NCI-H1105 treated with DMSO at 0.1 percent for 48 hours (cell line): ENCODE data around the gene LRP2BP.
"Not testable (repeated sequence)": the region's sequence is repeated elsewhere in the genome, so short reads cannot be mapped to it uniquely, and the experiment has no call there.

ENCODE experiments used
- DNase-seq: peaks from one replicate; lab custom pipeline; 2025; lab: John Stamatoyannopoulos, UW

The LRP2BP gene

DNA sequence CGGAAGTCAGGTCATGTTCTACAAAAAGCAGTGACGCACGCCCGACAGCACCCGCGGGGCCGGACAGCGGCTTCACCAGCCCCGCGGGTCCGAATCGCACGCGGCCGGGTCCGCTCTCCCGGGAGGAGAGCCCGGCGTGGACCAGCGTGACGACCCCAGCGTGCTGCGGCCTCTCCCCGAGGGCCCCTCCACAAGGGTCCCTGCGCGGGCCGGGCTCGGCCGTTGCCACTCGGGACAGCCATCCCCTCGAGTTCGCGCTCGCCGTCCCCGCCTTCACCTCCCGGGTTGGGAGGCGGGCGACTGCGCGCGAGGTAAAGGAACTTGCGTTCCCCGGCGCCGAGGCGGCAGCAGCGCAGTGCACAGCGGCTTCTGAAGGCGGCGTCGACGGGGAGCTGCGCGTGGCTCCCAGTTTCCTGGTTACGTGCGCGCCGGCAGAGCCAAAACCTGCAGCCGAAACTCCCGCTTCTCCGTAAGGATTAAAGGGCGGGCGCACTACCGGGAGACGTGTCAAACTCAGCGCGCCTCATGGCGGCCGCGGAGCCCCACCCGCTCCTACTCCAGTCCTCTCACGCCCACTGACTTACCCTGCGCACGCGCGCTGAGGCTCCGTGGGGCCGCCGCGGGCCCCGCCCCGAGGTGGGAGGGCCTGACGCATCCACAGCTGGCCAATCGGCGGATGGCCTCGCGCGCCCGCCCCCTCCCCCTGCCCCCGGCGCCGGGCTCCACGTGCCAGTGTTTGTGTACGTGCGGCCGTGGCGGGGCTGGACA, 416 bp upstream of the LRP2BP start:
- DNase-seq: peak; percentile 86

DNA sequence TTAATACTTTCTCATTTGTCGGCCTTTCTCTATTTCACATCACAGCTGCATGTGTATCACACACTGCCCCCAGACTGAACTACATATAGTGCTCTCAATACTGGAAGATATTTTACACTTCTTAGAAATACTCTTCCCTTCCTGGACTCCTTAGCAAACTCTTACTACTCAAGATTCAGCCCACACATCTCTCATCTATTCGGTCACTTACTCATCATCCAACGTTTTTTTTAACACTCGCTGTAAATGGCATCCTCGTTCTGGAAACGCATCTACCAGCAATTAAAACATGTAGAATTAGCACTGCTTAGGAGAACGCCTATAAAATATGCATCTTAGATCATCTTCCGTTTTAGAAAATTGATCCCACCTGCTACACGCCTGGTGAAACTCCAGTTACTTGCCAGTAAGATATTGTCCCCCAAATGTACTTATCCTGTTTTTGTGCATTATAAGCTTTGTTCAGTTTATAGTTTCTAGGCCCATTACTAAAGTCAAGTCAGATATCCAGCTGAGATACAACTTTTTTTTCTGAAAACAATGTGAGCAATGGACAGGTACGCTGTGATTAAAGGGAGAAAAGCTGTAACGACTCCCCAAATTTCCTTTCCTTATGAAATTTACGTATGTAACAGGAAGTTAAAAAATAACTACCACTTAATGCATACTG, 1.0 kb downstream of the LRP2BP start:
- DNase-seq: no peak

DNA sequence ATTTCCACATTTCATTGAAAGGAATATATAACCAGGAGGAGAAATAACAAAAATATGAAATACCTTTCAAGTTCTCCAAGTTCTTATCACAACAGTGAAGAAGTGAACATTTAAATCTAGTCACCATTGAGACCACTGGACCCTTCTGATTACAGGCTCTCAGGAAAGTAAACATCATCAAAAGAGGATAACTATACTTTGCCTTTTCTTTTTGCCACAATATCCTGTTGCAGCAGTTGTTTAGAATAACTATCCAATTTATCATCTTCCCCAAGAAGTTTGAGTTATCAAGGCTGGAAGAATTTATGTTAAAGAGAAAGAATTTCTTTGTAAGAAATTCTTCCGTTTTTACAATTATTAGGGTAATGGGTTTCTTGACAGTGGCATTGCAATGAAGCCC, 3.6 kb downstream of the LRP2BP start:
- no peak for DNase-seq

DNA sequence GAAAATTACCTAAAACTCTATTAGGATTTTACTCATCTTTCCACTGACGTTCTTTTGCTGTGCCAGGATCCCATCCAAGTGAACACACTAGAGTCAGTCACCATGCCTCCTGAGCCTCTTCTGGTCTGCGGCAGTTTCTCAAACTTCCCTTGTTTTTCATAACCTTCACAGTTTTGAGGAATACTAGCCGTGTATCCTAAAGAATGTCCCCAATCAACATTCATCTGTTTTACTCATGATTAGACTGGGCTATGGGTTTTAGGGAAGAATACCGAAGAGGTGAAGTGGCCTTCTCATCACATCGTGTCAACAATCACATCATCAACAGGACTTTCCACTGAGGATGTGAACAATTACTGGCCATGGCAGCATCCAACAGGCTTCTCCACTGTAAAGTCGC, 4.8 kb downstream of the LRP2BP start:
- no peak for DNase-seq

DNA sequence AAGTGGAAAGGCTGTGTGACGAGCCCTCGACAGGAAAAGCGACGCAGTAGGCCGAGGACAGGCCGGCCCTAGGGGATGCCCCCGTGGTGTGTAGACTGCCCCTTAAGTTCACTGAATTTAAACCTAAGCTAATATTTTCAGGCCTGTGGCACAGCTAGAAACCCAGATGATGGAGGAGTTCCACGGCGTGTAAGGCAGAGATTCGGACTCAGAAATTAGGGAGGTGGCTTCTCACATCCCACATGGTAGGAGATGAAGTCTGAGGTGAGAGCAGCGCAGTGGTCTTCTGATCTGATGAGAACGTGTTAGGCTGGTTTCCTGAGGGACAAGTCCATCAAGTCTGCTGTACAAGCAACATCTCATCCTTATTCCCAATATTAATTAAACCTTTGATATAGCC, 7.8 kb downstream of the LRP2BP start:
- DNase-seq: no peak

DNA sequence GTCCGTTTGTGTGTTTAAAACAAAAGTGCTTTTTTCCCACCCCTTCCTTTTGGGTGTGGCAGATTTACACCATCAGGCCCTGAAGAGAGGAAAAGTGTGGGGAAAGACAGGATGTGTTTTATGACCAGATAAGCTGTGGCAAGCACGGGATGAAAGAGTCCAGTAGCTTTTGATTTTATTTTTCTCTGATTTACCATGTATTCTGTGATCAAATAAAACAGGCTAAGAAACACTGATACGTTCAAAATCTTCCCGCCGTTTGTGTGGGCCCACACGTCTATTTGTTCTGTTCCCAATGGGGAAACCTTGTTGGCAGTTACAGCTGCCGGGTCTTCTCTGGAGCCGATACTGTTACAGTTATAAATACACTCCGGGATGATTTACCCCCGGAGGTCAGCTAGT, 10.8 kb downstream of the LRP2BP start:
- no peak for DNase-seq

DNA sequence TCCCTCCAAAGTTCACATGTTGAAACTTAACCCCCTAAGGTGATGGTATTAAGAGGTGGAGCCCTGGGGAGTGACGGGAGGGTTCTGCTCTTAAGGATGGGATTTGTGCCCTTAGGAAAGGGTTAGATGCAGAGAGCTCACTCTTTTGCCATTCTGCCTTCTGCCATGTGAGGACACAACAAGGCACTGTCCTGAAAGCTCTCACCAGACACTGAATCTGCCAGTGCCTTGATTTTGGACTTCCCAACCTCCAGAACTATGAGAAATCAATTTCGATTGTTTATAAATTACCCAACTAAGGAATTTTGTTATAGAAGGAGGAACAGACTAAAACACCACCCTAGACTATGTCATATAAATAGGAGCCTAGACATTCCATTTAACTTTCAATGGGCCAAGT, 11.7 kb downstream of the LRP2BP start:
- DNase-seq: no peak

DNA sequence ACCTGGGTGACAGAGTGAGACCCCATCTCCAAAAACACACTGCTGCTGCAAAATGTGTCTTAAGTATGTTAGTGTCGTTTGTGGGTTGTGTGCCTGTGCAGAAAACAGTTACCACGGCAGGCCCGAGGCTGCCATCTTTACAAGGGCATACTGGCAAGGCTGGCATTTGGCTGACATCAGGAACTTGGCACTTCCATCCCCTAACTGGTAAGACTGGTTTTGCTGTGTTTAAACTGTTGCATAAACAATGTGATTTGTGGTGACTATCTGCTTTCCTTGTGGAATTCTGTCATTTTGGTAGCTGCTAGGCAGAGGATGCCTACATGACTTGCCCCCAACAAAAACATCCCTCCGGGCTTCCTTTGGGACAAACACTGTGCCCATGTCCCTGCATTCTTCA, 12.3 kb downstream of the LRP2BP start:
- DNase-seq: no peak

DNA sequence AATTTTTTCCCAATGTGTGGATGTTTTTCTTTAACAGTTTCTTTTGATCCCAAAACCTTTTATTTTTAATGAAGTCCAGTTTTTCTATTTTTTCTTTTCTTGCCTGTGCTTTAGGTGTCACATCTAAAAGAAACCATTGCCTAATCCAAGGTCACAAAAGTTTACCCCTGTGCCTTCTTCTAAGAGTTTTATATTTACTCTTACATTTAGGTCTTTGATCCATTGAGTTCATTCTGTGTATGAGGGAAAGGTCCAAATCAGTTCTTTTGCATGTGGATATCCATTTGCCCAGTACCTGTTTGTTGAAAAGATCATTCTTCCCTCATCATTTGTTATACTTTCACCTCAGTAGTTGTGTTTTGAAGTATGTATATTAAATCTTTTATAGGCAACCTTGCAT, 13.0 kb downstream of the LRP2BP start:
- DNase-seq: no peak

DNA sequence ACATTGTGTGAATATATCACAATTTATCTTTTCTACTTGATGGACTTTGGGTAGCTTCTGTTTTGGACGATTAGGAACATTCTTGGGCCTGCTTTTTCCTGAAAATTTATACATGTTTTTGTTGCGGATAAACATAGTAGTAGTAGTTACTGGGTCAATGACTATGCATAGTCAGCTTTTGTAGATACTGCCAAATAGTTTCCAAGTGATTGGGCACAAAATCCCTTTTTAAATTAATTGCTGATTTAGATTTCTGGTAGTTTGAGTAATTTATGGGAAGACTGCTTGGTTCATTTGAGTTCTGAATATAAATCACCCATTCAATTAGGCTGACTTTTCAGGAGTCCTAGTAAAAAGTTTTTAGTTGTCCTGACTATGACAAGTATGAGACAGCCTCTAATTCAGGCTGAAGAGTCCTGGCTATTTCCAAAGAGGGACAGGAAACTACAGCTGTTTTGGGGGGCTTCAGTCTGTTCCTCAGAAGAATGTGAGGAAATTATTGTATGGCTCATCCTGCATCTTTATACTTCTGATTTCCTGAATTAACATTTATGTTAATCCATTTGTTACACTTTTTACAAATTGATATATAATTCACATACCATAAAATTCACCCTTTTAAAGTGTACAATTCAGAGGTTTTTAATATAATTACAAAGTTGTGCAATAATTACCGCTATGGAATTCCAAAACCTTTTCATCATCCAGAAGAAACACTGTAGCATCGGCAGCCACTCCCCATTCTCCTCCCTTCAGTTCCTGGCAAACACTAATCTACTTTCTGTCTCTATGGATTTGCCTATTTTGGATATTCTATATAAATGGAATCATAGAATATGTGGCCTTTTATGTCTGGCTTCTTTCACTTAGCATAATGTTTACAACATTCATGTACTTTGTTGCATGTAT, 14.2 kb downstream of the LRP2BP start:
- no peak for DNase-seq

DNA sequence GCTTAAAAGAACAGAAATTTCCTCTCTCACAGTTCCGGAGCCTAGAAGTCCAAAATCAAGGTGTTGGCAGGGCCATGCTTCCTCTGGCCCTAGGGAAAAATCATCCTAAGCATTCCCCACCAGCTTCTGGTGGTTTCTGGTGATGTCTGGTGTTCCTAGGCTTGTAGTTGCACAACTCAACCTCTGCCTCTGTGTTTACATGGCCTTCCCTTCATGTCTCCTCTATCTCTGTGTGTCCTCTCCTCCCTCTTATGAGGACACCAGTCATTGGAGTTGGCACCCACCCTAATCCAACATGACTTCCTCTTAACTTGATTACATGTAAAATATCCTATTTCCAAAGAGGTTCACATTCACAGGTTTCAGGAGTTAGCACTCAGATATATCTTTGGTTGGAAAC, 15.4 kb downstream of the LRP2BP start:
- no peak for DNase-seq

DNA sequence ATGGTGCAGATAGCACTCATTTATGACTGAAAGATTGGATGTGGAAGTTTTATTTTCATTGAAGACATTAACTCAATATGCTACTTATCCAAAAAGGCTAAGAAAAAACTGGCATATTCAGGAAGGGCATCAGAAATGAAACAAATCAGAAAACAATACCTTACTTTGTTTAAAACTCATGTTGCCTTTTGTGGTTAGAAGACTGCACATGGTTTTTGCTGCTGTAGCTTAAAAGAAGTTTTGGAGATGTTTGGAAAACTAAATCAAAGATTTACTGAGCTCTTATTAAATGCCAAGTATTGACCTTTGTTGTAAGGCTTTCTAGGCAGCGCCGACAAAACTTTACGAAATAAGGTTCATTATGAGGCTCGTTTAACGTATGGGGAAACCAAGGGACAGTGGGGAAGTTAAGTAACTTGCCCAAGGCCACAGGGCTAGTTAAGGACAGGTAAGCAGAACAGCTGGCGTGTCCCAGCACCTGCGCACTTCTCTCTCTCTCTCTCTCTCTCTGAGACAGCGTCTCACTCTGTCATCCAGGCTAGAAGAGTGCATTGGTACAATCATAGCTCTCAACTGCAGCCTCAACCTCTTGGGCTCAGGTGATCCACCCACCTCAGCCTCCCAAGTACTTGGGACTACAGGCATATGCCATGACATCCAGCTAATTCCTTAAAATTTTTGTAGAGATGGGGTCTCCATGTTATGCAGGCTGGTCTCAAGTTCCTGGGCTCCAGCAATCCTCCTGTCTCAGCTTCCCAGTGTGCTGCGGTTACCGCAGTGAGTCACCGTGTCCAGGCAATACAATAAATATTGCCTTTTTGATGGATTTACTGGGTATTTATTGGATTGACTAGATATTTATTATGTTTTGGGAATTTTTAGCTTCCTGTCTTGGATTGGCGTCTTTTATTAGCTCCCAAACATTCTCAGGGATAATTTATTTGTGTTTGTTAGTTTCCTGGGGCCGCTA, 16.1 kb downstream of the LRP2BP start:
- no peak for DNase-seq

DNA sequence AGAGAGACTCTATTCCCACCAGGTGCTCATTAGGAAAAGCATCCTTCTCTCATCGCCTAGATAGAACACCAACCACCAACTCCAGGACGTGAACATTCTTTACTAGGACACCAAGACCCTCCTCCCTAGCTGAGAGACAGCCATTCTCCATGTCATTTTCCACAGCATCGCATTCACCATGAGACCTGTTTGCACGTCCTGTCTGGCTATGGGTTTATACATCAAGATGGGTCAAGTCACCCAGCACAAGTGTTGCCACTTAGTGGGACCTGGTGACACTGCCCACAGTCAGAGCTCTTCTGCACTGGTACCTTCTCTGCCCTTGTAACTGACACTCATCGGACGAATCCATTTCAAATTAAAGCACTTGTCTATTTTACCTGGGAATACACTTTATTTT, 17.5 kb downstream of the LRP2BP start:
- no peak for DNase-seq

DNA sequence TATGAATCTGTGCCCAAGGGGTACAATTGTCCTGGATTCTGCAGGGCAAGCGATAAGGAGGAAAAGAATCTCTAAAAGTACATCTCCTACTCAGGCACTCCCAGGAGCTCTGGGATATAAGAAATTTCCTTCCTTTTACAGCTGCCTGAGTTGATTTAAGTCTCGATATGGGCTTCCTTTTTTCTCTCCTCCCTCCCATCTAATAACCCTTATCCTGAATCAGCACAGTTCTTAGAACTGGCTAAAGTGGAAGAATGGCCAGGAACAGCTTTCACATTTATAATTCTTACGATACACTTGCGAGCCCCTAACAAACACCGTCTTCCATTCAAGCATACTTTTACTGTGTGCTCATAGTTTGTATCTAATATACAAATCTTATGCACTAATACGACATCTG, 21.2 kb downstream of the LRP2BP start:
- DNase-seq: no peak

DNA sequence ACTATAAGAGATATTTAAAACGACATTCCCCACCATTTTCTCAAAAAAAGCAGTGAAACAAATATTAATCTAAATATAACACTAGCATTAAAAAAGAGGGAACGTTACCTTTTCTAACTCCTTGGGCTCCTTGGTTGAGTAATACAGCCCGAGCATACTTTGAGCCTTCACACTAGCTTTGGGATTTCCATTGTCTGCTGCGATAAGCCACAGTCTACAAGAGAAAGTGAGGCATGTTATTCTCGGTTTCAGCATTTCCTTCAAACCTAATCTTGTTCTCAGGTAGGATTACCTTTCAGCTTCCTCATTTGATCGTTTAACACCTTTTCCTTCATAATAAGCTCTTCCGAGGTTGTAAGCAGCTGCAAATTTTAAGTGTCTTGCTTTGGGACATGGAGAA, 21.7 kb downstream of the LRP2BP start:
- DNase-seq: no peak

DNA sequence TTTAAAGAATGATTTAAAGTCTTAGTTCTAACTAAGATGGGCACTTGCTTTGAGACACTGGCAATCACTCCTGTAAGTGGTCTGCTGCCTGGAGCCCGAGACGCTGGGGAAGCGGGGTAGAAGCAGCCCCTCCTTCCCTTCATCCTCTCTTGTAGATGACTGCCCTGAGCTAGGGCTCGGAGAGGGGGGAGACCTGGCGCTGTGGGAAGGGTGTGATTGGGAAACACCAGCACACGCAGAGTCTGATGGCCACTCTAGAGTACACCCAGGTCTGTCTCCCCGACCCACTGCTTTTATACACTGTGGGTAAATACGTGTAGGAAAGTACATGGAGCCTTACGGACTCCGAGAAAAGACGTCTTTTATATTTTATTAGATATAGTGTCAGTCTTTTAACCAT, 24.0 kb downstream of the LRP2BP start:
- DNase-seq: no peak

DNA sequence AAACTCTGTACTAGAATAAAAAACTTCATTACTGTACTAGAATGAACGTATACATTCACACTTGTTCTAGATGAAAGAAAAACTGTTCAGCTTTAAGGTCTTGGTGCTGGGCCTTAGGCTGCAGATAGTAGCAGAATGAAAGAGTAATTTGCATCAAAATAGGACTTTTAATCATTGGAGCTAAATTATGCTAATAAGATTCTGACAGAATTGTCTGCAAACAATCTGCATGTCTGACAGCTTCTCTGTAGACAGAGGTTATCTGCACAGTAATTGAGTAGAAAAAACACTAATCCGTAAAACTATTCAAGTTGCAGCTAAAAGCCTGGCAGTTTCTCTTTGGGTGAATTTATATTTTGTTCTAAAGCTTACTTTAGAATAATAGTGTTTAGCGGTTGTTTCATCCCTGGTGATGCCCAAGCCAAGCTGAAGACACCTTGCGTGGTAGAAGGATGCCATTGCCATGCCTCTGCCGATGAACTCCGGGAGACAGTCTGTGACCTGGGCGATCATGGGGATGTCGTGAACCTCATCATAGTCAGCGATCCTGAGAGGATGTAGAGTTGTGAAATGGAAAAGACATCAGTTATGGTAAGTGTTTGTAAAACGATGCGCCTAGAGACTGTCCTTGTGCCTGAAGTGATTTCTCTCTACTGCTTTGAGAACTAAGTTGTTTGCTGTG, 25.3 kb downstream of the LRP2BP start:
- DNase-seq: no peak

DNA sequence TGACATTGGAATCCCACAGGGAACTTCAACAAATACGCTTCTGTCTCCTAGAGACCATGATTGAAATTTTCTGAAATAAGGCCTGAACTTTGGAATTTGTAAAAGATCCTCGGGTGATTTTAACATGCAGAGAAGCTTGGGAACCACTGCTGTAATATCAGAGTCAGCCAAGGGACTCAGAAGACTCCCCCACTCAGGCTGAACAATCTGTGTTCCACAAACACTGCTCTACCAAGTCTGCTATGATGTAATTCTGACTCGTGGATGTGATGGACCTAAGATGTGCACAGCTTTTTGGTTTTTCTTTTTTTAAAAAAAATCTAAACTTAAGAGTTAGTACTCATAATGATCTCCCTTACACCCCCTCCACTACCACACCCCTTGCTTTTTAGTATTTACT, 26.0 kb downstream of the LRP2BP start:
- DNase-seq: no peak

DNA sequence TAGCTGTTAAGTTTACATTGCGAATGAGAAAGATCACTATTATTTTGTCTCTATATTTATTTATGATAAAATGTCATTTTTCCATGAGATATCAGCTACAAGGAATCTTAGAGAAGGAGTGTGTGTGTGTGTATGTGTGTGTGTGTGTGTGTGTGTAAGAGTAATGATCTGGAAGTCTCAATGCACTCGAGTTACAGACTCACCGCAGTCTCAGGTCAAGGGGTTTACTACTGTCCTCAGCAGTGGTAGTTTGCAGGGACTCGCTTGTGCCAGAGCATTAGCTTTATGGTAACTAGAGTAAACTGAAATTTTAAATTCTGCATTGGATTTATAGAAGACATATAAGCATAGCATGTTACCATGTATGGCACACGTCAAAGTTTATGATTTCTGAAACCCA, 30.8 kb downstream of the LRP2BP start:
- no peak for DNase-seq

DNA sequence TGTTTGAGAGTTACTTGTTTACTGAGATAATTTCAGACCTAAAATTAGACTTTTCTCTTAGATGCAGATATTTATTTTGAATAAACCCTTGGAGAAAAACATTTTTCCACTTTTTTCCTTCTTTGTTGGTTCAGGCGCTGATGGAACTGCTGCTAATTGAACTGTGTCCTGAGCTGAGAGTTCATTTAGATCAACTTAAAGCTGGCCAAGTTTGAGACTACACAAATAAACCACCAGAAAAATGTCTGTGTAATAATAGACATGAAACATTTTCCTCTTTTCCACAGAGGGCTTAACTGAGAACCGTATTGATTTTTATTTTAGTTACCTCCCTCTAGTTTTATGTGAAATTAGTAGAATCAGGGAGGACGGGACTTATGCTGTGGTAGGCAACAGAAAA, 32.5 kb downstream of the LRP2BP start:
- no peak for DNase-seq

DNA sequence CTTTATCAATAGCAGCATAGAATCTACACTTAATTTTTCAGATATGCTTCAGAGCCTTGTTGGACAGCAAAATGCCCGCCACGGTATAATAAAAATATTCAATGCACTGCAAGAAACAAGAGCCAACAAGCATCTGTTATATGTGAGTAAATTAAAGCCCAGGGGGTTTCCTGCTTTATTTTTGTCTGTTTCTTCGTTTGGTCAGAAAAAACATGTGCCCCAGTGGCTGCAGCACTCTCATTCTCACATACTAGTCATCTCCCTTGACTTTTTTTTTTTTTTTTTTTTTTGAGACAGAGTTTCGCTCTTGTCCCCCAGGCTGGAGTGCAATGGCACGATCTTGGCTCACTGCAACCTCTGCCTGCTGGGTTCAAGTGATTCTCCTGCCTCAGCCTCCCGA, 33.2 kb downstream of the LRP2BP start:
- DNase-seq: not testable (repeated sequence)
